NK-92 treated with Interleukin-12 subunit alpha and Interleukin-12 subunit beta, amount 100 ng/mL, for 24 hours (cell line): ENCODE measurements around the gene WDR31.
A peak's percentile ranks its signal among the peaks of the same experiment; 100 is the strongest.
"Not testable (repeated sequence)": the region's sequence is repeated elsewhere in the genome, so short reads cannot be mapped to it uniquely, and the experiment has no call there.

Experiments
- DNase-seq: peaks from one replicate; lab custom pipeline; 2025; lab: John Stamatoyannopoulos, UW

The WDR31 gene

GRCh38 chr9:113296247-113296646 is 43.8 kb downstream of the WDR31 start:
- DNase-seq = not testable (repeated sequence)

- DNase-seq = no peak
These were observed 46.7 kb downstream of the WDR31 start for GRCh38 chr9:113293285-113293878.

- DNase-seq = no peak
These were observed 49.9 kb downstream of the WDR31 start for GRCh38 chr9:113290052-113290607.

GRCh38 chr9:113289091-113289490 is 51.0 kb downstream of the WDR31 start:
- no peak for DNase-seq

GRCh38 chr9:113281356-113281755 is 58.7 kb downstream of the WDR31 start:
- DNase-seq = no peak

- no peak for DNase-seq
These were observed 61.2 kb downstream of the WDR31 start for GRCh38 chr9:113278840-113279239.

- DNase-seq = peak; percentile 89
These were observed 64.6 kb downstream of the WDR31 start, which contains the start of the genes CDC26 and PRPF4 for GRCh38 chr9:113275157-113276131. CDC26 (minus strand) TSS chr9:113275572; CDS start chr9:113272507, 3,065 bp downstream. PRPF4 (plus strand) TSS chr9:113275658; CDS start chr9:113275744, 86 bp downstream.

- DNase-seq = no peak
These were observed 65.5 kb downstream of the WDR31 start for GRCh38 chr9:113274474-113275156.

GRCh38 chr9:113269871-113270270 is 70.2 kb downstream of the WDR31 start:
- DNase-seq = no peak

- DNase-seq = no peak
These were observed 70.7 kb downstream of the WDR31 start for GRCh38 chr9:113269355-113269754.

- no peak for DNase-seq
These were observed 72.0 kb downstream of the WDR31 start for GRCh38 chr9:113267911-113268566.

GRCh38 chr9:113266174-113266573 is 73.9 kb downstream of the WDR31 start:
- DNase-seq = no peak
